OCI-LY1 (cell line): Measurements from ENCODE around the gene NLRP1.

Experiments used
- H2AFZ ChIP-seq: fragments of 200-600 bp; sonication (generic), shearing (Covaris generic); 2 replicates; pipeline ENCODE4 v1.6.0; 2014; ENCODE audit warnings: antibody characterized with exemption, mild to moderate bottlenecking, low read length
- H3F3A ChIP-seq: fragments of 200-600 bp; sonication (generic), shearing (Covaris generic); 2 replicates; pipeline ENCODE4 v1.6.0; 2014; ENCODE audit warnings: mild to moderate bottlenecking, antibody characterized with exemption, low read length, moderate library complexity; ENCODE audit not compliant: insufficient read depth
- H3K27ac ChIP-seq: fragments of 200-600 bp; sonication (generic); 2 replicates; pipeline ENCODE4 v1.5.1; 2014; ENCODE audit warnings: low read length, mixed run types, mild to moderate bottlenecking, low read depth; ENCODE audit not compliant: poor library complexity, severe bottlenecking
- H3K27me3 ChIP-seq: fragments of 200-600 bp; sonication (generic); 2 replicates; pipeline ENCODE4 v1.6.0; 2014; ENCODE audit warnings: antibody characterized with exemption, mild to moderate bottlenecking, low read length, moderate library complexity; ENCODE audit not compliant: insufficient read depth
- H3K36me3 ChIP-seq: fragments of 200-600 bp; sonication (generic); 2 replicates; pipeline ENCODE4 v1.6.1; 2014; ENCODE audit warnings: mild to moderate bottlenecking, antibody characterized with exemption, low read length, moderate library complexity, mixed read lengths; ENCODE audit not compliant: insufficient read depth
- H3K4me1 ChIP-seq: fragments of 200-600 bp; sonication (generic); 2 replicates; pipeline ENCODE4 v1.5.1; 2014; ENCODE audit warnings: mild to moderate bottlenecking, low read length, moderate library complexity; ENCODE audit not compliant: insufficient read depth, severe bottlenecking
- H3K4me2 ChIP-seq: fragments of 200-600 bp; sonication (generic), shearing (Covaris generic); 2 replicates; pipeline ENCODE4 v1.6.1; 2014; ENCODE audit warnings: low read length
- H3K4me3 ChIP-seq: fragments of 200-600 bp; sonication (generic); 2 replicates; pipeline ENCODE4 v1.5.1; 2014; ENCODE audit warnings: low read length, low read depth, mild to moderate bottlenecking, mixed read lengths; ENCODE audit not compliant: poor library complexity, severe bottlenecking
- H3K79me2 ChIP-seq: fragments of 200-600 bp; shearing (Covaris generic); 2 replicates; pipeline ENCODE4 v1.6.1; 2016; ENCODE audit warnings: mixed run types, low read length, mixed read lengths; ENCODE audit not compliant: insufficient read depth
- H3K9ac ChIP-seq: fragments of 200-600 bp; sonication (generic), shearing (Covaris generic); 2 replicates; pipeline ENCODE4 v1.6.1; 2014; ENCODE audit warnings: mild to moderate bottlenecking, low read length, mixed read lengths
- H3K9me2 ChIP-seq: fragments of 200-600 bp; sonication (generic), shearing (Covaris generic); 2 replicates; pipeline ENCODE4 v1.6.1; 2014; ENCODE audit warnings: low read depth, mild to moderate bottlenecking, low read length, mixed read lengths
- H3K9me3 ChIP-seq: fragments of 200-600 bp; shearing (Covaris generic); 2 replicates; pipeline ENCODE4 v1.6.1; 2014; ENCODE audit warnings: low read length, mixed read lengths
- H4K20me1 ChIP-seq: fragments of 200-600 bp; sonication (generic), shearing (Covaris generic); 2 replicates; pipeline ENCODE4 v1.6.0; 2016; ENCODE audit warnings: mild to moderate bottlenecking, low read length; ENCODE audit not compliant: insufficient read depth
- EZH2 ChIP-seq: fragments of 200-600 bp; sonication (generic), shearing (Covaris generic); IDR thresholded peaks from 2 replicates; pipeline ENCODE4 v1.8.0; 2017; ENCODE audit warnings: borderline replicate concordance, mixed run types, mild to moderate bottlenecking, antibody characterized with exemption, low read length, moderate library complexity, mixed read lengths
- TF ChIP-seq, protein P1 (sequence below): fragments of 200-600 bp; sonication (generic), shearing (Covaris generic); IDR thresholded peaks from 2 replicates; pipeline ENCODE4 v1.5.1; 2017; ENCODE audit warnings: mild to moderate bottlenecking, antibody characterized with exemption, low read length, moderate library complexity, mixed read lengths

The NLRP1 gene

DNA sequence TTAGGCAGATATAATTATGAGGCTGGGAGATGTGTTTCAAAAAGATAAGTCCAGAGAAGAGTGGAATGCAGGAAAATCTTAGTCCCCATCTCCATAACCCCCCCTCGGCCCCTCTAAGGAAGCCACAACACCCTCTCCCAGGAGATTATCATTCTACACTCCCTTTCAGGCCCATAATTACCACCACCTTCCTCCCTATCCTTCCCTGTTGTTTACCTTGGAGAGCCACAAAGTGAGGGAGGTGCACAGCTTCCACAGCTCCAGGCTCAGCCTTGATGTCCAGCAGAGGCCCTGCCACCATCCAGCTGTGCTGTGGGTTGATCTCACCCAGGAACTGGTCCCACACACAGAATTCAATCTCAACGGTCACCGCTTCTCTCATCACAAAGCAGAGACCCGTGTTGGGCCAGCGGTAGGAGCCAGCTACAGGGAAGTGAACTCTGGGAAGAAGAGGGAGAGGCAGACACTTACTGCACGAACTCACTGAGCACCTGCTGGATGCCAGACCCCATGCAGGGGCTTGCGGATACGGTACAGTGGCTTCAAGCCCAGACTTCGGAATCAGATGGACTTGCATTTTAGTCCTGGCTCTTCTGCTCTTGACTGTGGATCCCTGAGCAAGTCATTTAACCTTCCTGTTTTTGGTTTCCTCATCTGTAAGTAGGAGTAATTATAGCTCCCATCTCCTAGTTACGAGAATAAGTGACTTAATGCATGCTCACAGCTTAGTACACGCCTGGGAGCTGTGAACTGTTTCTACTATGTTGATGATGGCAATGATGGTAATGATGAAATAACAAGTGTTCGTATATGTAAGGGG, 53.8 kb downstream of the NLRP1 start:
- no peak overlapping the region for H3K27ac ChIP-seq
- no peak for TF ChIP-seq EZH2
- TF ChIP-seq, protein P1, sequence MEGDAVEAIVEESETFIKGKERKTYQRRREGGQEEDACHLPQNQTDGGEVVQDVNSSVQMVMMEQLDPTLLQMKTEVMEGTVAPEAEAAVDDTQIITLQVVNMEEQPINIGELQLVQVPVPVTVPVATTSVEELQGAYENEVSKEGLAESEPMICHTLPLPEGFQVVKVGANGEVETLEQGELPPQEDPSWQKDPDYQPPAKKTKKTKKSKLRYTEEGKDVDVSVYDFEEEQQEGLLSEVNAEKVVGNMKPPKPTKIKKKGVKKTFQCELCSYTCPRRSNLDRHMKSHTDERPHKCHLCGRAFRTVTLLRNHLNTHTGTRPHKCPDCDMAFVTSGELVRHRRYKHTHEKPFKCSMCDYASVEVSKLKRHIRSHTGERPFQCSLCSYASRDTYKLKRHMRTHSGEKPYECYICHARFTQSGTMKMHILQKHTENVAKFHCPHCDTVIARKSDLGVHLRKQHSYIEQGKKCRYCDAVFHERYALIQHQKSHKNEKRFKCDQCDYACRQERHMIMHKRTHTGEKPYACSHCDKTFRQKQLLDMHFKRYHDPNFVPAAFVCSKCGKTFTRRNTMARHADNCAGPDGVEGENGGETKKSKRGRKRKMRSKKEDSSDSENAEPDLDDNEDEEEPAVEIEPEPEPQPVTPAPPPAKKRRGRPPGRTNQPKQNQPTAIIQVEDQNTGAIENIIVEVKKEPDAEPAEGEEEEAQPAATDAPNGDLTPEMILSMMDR = no peak
- no peaks in the 10 kb centered on the region for H3K9me3 ChIP-seq
- H3K9me2 ChIP-seq = no peaks in the 10 kb centered on the region
- no peaks in the 10 kb centered on the region for H3K79me2 ChIP-seq
- H3K4me1 ChIP-seq = no peaks in the 10 kb centered on the region
- H3F3A ChIP-seq = no peaks in the 10 kb centered on the region
- no peaks in the 10 kb centered on the region for H3K27me3 ChIP-seq
- H4K20me1 ChIP-seq = no peaks in the 10 kb centered on the region
- no peak overlapping the region for H3K4me3 ChIP-seq
- H3K4me2 ChIP-seq = no peak overlapping the region
- peaks cover 15% of the 10 kb centered on the region for H3K36me3 ChIP-seq
- no peak overlapping the region for H2AFZ ChIP-seq
- H3K9ac ChIP-seq = no peak overlapping the region

DNA sequence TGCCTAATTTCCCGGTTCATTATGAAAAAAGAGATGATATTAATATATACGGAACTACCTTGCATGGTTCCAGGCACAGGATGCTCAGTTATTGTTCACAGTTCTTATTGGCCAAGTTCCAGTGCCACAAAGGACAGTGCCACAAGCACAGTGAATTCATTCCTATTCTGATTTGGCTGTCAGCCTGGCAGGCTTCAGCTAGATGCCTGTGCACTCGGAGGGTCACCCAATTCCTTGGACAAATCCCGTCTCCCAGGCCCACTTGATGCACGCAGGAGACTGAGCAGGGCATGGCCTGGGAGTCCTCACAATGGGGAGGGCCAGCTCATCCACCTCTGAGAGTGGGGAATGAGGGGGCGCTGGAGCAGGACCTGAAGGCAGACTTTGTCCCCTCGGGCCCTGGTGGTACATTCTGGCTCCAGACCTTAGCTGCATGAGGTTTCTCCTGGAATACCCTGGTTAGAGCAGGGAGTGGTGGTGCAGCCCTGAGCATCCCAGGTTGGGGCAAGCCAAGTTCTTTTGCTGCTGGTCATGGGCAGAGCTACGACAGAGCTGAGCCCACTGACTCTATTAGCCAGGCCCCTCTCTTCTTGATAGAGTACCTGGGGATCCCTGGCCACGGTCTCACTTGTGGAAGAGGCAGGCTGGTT, 56.6 kb downstream of the NLRP1 start:
- Histone ChIP-seq H3K27ac (no peak overlapping the region), H3K4me2 (no peak overlapping the region), H4K20me1 (no peaks in the 10 kb centered on the region), H2AFZ (no peak overlapping the region), H3K36me3 (peaks cover 17% of the 10 kb centered on the region), H3K27me3 (no peaks in the 10 kb centered on the region), H3K79me2 (no peaks in the 10 kb centered on the region), H3K9me3 (no peaks in the 10 kb centered on the region), H3K4me1 (no peaks in the 10 kb centered on the region), H3K9me2 (no peaks in the 10 kb centered on the region), H3F3A (no peaks in the 10 kb centered on the region), H3K9ac (no peak overlapping the region), H3K4me3 (no peak overlapping the region)
- TF ChIP-seq EZH2 = no peak
- TF ChIP-seq, protein P1 = no peak

DNA sequence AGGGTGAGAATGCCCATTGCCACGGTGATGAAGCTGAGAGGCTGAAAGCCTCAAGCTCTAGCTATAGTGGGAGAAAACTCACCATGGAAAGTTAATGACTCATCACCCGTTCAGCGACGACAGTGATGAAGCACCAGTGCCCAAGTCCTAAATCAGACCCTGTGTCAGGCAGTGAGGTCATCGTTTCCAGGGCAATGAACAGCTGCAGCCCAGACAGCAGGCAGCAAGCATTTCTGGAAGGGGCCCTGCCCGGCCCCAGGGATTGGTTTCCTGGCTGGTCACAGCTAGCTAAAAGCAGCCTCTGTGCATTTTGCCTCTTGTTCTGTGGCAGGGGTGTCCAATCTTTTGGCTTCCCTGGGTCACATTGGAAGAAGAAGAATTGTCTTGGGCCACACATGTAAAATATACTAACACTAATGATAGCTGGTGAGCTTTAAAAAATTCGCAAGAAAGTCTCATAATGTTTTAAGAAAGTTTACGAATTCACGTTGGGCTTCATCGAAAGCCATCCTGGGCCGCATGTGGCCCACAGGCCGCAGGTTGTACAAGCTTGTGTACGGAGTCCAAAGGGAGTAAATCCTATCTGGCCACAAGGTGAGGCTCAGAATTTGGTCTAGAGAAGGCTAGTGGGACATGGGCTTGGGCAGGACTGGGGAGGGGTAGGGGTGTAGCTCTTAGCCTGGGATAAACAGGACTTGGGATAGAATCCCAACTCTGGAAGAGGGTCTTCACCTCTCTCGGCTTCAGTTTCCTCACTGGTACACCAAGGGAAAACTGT, 57.3 kb downstream of the NLRP1 start:
- Histone ChIP-seq H3F3A (no peaks in the 10 kb centered on the region), H3K9me2 (no peaks in the 10 kb centered on the region), H4K20me1 (no peaks in the 10 kb centered on the region), H2AFZ (no peak overlapping the region), H3K4me2 (no peak overlapping the region), H3K4me1 (no peaks in the 10 kb centered on the region), H3K27me3 (no peaks in the 10 kb centered on the region), H3K9ac (no peak overlapping the region), H3K9me3 (no peaks in the 10 kb centered on the region), H3K36me3 (peaks cover 17% of the 10 kb centered on the region), H3K79me2 (no peaks in the 10 kb centered on the region), H3K4me3 (no peak overlapping the region), H3K27ac (no peak overlapping the region)
- no peak for TF ChIP-seq EZH2
- TF ChIP-seq, protein P1 = no peak
